ENCODE measurements around the gene KRT24.

DNA sequence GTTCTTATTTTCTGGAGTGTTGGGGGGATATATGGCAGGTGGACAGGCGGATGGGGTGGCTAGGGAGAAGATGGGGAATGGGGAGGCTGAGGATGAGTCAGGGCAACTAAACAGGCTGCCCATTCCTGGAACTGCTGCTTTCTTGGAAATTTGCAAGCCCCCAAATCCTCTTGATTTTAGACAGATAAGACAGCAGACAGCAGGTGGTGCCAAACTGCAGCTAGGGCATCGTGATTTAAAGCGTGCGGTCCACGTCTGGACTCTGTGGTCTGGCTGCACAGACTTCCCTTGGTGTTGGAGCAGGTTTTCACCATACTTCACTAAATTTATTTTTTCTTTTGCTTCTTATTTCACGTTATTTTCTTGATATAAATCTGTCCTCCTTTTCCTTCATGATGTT, 10.9 kb upstream of the KRT24 start:
- TF ChIP-seq, protein P1, sequence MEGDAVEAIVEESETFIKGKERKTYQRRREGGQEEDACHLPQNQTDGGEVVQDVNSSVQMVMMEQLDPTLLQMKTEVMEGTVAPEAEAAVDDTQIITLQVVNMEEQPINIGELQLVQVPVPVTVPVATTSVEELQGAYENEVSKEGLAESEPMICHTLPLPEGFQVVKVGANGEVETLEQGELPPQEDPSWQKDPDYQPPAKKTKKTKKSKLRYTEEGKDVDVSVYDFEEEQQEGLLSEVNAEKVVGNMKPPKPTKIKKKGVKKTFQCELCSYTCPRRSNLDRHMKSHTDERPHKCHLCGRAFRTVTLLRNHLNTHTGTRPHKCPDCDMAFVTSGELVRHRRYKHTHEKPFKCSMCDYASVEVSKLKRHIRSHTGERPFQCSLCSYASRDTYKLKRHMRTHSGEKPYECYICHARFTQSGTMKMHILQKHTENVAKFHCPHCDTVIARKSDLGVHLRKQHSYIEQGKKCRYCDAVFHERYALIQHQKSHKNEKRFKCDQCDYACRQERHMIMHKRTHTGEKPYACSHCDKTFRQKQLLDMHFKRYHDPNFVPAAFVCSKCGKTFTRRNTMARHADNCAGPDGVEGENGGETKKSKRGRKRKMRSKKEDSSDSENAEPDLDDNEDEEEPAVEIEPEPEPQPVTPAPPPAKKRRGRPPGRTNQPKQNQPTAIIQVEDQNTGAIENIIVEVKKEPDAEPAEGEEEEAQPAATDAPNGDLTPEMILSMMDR (IDR thresholded peaks at IDR 0.05; ENCODE audit: low read depth, low read length) = no peak
- no peak for TF ChIP-seq MAX (IDR thresholded peaks at IDR 0.05; ENCODE audit: low read depth, low read length)
